Measurements from ENCODE around the gene CAMSAP1.
"Not testable (repeated sequence)": the region's sequence is repeated elsewhere in the genome, so short reads cannot be mapped to it uniquely, and the experiment has no call there.

Gene CAMSAP1

GRCh38 chr9:135907431-135908092, at the start of gene CAMSAP1:
Gene CAMSAP1, minus strand, starts transcription at chr9:135907546. Its CDS starts 387 bp downstream, at chr9:135907159.
- Histone ChIP-seq H3K36me3 (ENCODE audit: control insufficient read depth, insufficient read depth, low read length) (peaks cover 31% of the 10 kb centered on the region), H3K9ac (ENCODE audit: low read length) (peak within 1 kb of the TSS; percentile 83), H3K4me1 (ENCODE audit: control insufficient read depth, insufficient read depth, low read length) (peaks cover 20% of the 10 kb centered on the region), H3K27ac (ENCODE audit: low read depth, low read length) (peak within 1 kb of the TSS; percentile 45; the same call in 1 of the 2 replicates), H3K4me3 (ENCODE audit: low read depth, low read length) (peak within 1 kb of the TSS; percentile 98), H3K27me3 (ENCODE audit: control insufficient read depth, insufficient read depth, low read length) (no peaks in the 10 kb centered on the region), H3K9me3 (ENCODE audit: control insufficient read depth, insufficient read depth, low read depth, low read length) (peaks cover 13% of the 10 kb centered on the region)

DNA sequence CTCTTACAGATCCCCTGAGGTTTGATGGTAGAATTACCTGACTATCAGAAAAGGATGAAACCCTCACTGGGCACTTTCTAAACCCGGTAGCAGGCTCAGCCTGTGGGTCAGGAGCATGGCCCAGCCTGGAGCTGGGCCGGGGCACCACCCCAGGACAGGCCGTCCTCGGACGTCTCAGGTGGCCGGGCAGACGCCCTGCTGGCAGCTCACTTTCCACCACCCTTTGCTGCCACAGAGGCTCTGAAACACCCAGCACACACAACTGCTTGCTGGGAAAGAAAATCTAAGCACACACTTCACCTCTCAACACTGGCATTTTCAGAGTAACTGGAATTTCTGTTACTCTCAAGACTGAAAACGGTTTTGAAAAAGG, 49.4 kb upstream of the CAMSAP1 start:
- Histone ChIP-seq H3K27me3 (ENCODE audit: control insufficient read depth, insufficient read depth, low read length) (no peaks in the 10 kb centered on the region), H3K4me3 (ENCODE audit: low read depth, low read length) (no peak overlapping the region), H3K9ac (ENCODE audit: low read length) (no peak overlapping the region), H3K27ac (ENCODE audit: low read depth, low read length) (no peak overlapping the region), H3K4me1 (ENCODE audit: control insufficient read depth, insufficient read depth, low read length) (peaks cover 12% of the 10 kb centered on the region), H3K36me3 (ENCODE audit: control insufficient read depth, insufficient read depth, low read length) (peaks cover 27% of the 10 kb centered on the region), H3K9me3 (ENCODE audit: control insufficient read depth, insufficient read depth, low read depth, low read length) (no peaks in the 10 kb centered on the region)

DNA sequence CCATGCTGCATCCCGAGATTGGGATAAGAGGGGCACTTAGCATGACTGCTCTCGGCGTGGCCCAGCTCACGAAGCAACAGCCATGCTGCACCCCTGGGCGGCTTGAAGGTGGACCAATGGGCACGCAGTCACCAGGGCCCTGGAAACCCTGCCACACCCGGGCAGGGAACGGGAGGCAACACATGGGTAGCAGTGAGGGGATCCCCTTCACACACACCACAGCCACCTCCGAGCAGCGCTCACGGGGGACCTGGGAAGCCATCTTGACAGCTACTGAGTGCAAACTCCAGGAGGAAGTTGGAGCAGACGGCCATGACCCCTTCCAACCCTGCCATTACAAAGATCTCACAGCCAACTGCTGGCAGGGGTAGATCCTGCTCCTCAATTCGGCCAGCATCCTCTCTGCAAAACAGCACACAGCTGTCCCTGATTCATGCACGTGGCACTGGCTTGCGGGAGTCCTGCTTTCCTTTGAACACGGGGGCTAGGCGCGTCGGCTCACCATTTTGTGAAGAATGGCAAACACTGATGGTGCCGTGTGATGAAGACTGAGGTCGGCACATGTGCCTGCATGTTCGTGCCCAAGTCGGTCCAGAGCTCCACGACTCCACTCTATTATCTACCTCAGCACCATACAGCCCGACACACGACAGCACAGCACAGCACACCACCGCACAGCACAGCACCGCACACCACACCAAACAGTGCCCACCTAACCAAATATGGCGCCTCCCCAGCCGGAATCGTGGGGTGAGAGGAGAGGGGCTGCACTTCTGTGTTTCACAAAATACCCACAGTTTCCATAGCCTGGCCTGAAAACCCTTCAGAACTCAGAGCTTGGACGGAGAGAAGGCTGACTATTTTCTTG, 48.8 kb upstream of the CAMSAP1 start:
- Histone ChIP-seq H3K9me3 (ENCODE audit: control insufficient read depth, insufficient read depth, low read depth, low read length) (no peaks in the 10 kb centered on the region), H3K9ac (ENCODE audit: low read length) (no peak overlapping the region), H3K27ac (ENCODE audit: low read depth, low read length) (no peak overlapping the region), H3K27me3 (ENCODE audit: control insufficient read depth, insufficient read depth, low read length) (no peaks in the 10 kb centered on the region), H3K36me3 (ENCODE audit: control insufficient read depth, insufficient read depth, low read length) (peaks cover 27% of the 10 kb centered on the region), H3K4me3 (ENCODE audit: low read depth, low read length) (no peak overlapping the region), H3K4me1 (ENCODE audit: control insufficient read depth, insufficient read depth, low read length) (peaks cover 12% of the 10 kb centered on the region)

DNA sequence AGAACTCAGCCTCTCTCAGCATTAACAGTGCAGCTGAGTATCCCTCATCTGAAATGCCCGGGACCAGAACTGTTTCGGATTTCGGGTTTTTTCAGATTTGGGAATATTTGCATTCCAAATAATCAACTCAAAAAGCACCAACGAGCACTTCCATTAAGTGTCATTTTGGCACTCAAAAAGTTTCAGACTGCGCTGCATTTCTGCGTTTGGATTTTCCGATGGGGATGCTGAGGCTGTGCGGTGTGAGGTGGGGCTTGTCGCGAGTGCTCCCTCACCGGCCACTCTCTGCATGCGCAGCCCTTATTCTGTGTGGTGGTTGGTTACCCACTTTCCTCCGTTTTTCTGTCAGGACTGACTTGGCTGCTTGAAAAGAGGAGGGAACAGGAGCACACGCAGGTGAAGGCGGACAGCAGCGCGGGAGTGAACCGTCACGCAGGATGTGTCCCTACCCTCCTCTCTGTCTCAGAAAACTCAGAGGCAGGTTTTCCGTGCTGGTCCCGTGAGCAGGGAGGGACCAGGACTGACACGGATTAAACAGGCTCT, 45.4 kb upstream of the CAMSAP1 start:
- peaks cover 5% of the 10 kb centered on the region; the same call in 1 of the 2 replicates for H3K4me1 ChIP-seq (ENCODE audit: control insufficient read depth, insufficient read depth, low read length)
- peaks cover 54% of the 10 kb centered on the region for H3K36me3 ChIP-seq (ENCODE audit: control insufficient read depth, insufficient read depth, low read length)
- no peaks in the 10 kb centered on the region for H3K9me3 ChIP-seq (ENCODE audit: control insufficient read depth, insufficient read depth, low read depth, low read length)
- H3K4me3 ChIP-seq (ENCODE audit: low read depth, low read length), result no peak overlapping the region
- no peak overlapping the region for H3K27ac ChIP-seq (ENCODE audit: low read depth, low read length)
- no peaks in the 10 kb centered on the region for H3K27me3 ChIP-seq (ENCODE audit: control insufficient read depth, insufficient read depth, low read length)
- H3K9ac ChIP-seq (ENCODE audit: low read length), result no peak overlapping the region

GRCh38 chr9:135951889-135952663, 44.7 kb upstream of the CAMSAP1 start:
- peaks cover 5% of the 10 kb centered on the region; the same call in 1 of the 2 replicates for H3K4me1 ChIP-seq (ENCODE audit: control insufficient read depth, insufficient read depth, low read length)
- H3K27me3 ChIP-seq (ENCODE audit: control insufficient read depth, insufficient read depth, low read length), result no peaks in the 10 kb centered on the region
- H3K27ac ChIP-seq (ENCODE audit: low read depth, low read length), result no peak overlapping the region
- H3K36me3 ChIP-seq (ENCODE audit: control insufficient read depth, insufficient read depth, low read length), result peaks cover 59% of the 10 kb centered on the region
- no peaks in the 10 kb centered on the region for H3K9me3 ChIP-seq (ENCODE audit: control insufficient read depth, insufficient read depth, low read depth, low read length)
- peak overlapping the region; percentile 34 for H3K9ac ChIP-seq (ENCODE audit: low read length)
- H3K4me3 ChIP-seq (ENCODE audit: low read depth, low read length), result no peak overlapping the region

- H3K9ac ChIP-seq (ENCODE audit: low read length); H3K4me1 ChIP-seq (ENCODE audit: control insufficient read depth, insufficient read depth, low read length); H3K27ac ChIP-seq (ENCODE audit: low read depth, low read length); H3K4me3 ChIP-seq (ENCODE audit: low read depth, low read length); H3K9me3 ChIP-seq (ENCODE audit: control insufficient read depth, insufficient read depth, low read depth, low read length); H3K27me3 ChIP-seq (ENCODE audit: control insufficient read depth, insufficient read depth, low read length): not testable (repeated sequence)
- peaks cover 67% of the 10 kb centered on the region for H3K36me3 ChIP-seq (ENCODE audit: control insufficient read depth, insufficient read depth, low read length)
Measured at GRCh38 chr9:135951310-135951709, 44.0 kb upstream of the CAMSAP1 start.

- peaks cover 71% of the 10 kb centered on the region for H3K36me3 ChIP-seq (ENCODE audit: control insufficient read depth, insufficient read depth, low read length)
- H3K4me3 ChIP-seq (ENCODE audit: low read depth, low read length); H3K27ac ChIP-seq (ENCODE audit: low read depth, low read length); H3K27me3 ChIP-seq (ENCODE audit: control insufficient read depth, insufficient read depth, low read length); H3K9ac ChIP-seq (ENCODE audit: low read length); H3K4me1 ChIP-seq (ENCODE audit: control insufficient read depth, insufficient read depth, low read length); H3K9me3 ChIP-seq (ENCODE audit: control insufficient read depth, insufficient read depth, low read depth, low read length): not testable (repeated sequence)
Measured at GRCh38 chr9:135950841-135951240, 43.5 kb upstream of the CAMSAP1 start.

GRCh38 chr9:135950135-135950682, 42.9 kb upstream of the CAMSAP1 start:
- Histone ChIP-seq H3K4me1 (ENCODE audit: control insufficient read depth, insufficient read depth, low read length) (peaks cover 5% of the 10 kb centered on the region; the same call in 1 of the 2 replicates), H3K4me3 (ENCODE audit: low read depth, low read length) (no peak overlapping the region), H3K27ac (ENCODE audit: low read depth, low read length) (no peak overlapping the region), H3K27me3 (ENCODE audit: control insufficient read depth, insufficient read depth, low read length) (no peaks in the 10 kb centered on the region), H3K36me3 (ENCODE audit: control insufficient read depth, insufficient read depth, low read length) (peaks cover 78% of the 10 kb centered on the region), H3K9ac (ENCODE audit: low read length) (no peak overlapping the region), H3K9me3 (ENCODE audit: control insufficient read depth, insufficient read depth, low read depth, low read length) (no peaks in the 10 kb centered on the region)

- Histone ChIP-seq H3K36me3 (ENCODE audit: control insufficient read depth, insufficient read depth, low read length) (peaks cover 79% of the 10 kb centered on the region), H3K4me1 (ENCODE audit: control insufficient read depth, insufficient read depth, low read length) (peaks cover 5% of the 10 kb centered on the region; the same call in 1 of the 2 replicates), H3K27ac (ENCODE audit: low read depth, low read length) (no peak overlapping the region), H3K9ac (ENCODE audit: low read length) (no peak overlapping the region), H3K4me3 (ENCODE audit: low read depth, low read length) (no peak overlapping the region), H3K27me3 (ENCODE audit: control insufficient read depth, insufficient read depth, low read length) (no peaks in the 10 kb centered on the region), H3K9me3 (ENCODE audit: control insufficient read depth, insufficient read depth, low read depth, low read length) (no peaks in the 10 kb centered on the region)
Measured at GRCh38 chr9:135949501-135950134, 42.3 kb upstream of the CAMSAP1 start.

- H3K4me1 ChIP-seq (ENCODE audit: control insufficient read depth, insufficient read depth, low read length), result peaks cover 5% of the 10 kb centered on the region; the same call in 1 of the 2 replicates
- no peak overlapping the region for H3K4me3 ChIP-seq (ENCODE audit: low read depth, low read length)
- H3K36me3 ChIP-seq (ENCODE audit: control insufficient read depth, insufficient read depth, low read length), result peaks cover 80% of the 10 kb centered on the region
- no peaks in the 10 kb centered on the region for H3K27me3 ChIP-seq (ENCODE audit: control insufficient read depth, insufficient read depth, low read length)
- H3K9me3 ChIP-seq (ENCODE audit: control insufficient read depth, insufficient read depth, low read depth, low read length), result no peaks in the 10 kb centered on the region
- no peak overlapping the region for H3K9ac ChIP-seq (ENCODE audit: low read length)
- H3K27ac ChIP-seq (ENCODE audit: low read depth, low read length), result no peak overlapping the region
Measured at GRCh38 chr9:135948968-135949367, 41.6 kb upstream of the CAMSAP1 start.
